ENCODE measurements around the gene KRTCAP2.

Gene KRTCAP2

GRCh38 chr1:155202198-155202597, 29.1 kb upstream of the KRTCAP2 start:
- no peak overlapping the region for H3K27ac ChIP-seq (ENCODE audit: low read depth, low read length)
- H3K9ac ChIP-seq (ENCODE audit: low read length) = no peak overlapping the region
- no peaks in the 10 kb centered on the region for H3K79me1 ChIP-seq (ENCODE audit: low read length)
- peaks cover 3% of the 10 kb centered on the region in 2 experiments for H3K4me1 ChIP-seq (ENCODE audit: control insufficient read depth in 1 of 2, insufficient read depth in 2 of 2, low read length in 2 of 2)
- no peak overlapping the region for H2AK5ac ChIP-seq (ENCODE audit: low read length)
- H2BK120ac ChIP-seq (ENCODE audit: insufficient read depth, low read length, poor library complexity) = no peak overlapping the region
- no peak overlapping the region for H2BK5ac ChIP-seq (ENCODE audit: low read depth, low read length, poor library complexity)
- H3K79me2 ChIP-seq (ENCODE audit: control insufficient read depth, insufficient read depth, low read length, poor library complexity) = no peaks in the 10 kb centered on the region
- H3K23ac ChIP-seq (ENCODE audit: low read length) = no peak overlapping the region
- no CpG with 5 or more reads among the region's 7 CpGs for WGBS (ENCODE audit: extremely low coverage, insufficient coverage, insufficient read length)
- peaks cover 30 to 52% of the 10 kb centered on the region in 2 experiments for H3K36me3 ChIP-seq (ENCODE audit: control insufficient read depth in 1 of 2, insufficient read depth in 2 of 2, low read length in 2 of 2)
- no peak overlapping the region for H4K12ac ChIP-seq (ENCODE audit: low read depth, low read length)
- H3K14ac ChIP-seq (ENCODE audit: low read length) = no peak overlapping the region
- no peak overlapping the region for H3K4me3 ChIP-seq (ENCODE audit: low read depth, low read length)
- H2AFZ ChIP-seq (ENCODE audit: insufficient read depth, low read length, poor library complexity) = no peak overlapping the region
- no peak overlapping the region for H4K91ac ChIP-seq (ENCODE audit: low read depth, low read length)
- H3K18ac ChIP-seq (ENCODE audit: low read length) = no peak overlapping the region
- no peak overlapping the region for H2BK12ac ChIP-seq (ENCODE audit: low read length)
- no peaks in the 10 kb centered on the region for H3K9me3 ChIP-seq (ENCODE audit: insufficient read depth, low read depth, low read length)
- H3K4me2 ChIP-seq (ENCODE audit: low read length) = no peak overlapping the region
- H3K4ac ChIP-seq (ENCODE audit: low read depth, low read length) = no peak overlapping the region
- H3K27me3 ChIP-seq (ENCODE audit: insufficient read depth, low read length) = no peaks in the 10 kb centered on the region
- no peak for DNase-seq
- H4K8ac ChIP-seq (ENCODE audit: low read depth, low read length) = no peak overlapping the region

- no peaks in the 10 kb centered on the region for H3K79me2 ChIP-seq (ENCODE audit: control insufficient read depth, insufficient read depth, low read length, poor library complexity)
- no CpG with 5 or more reads among the region's 5 CpGs for WGBS (ENCODE audit: extremely low coverage, insufficient coverage, insufficient read length)
- H2AFZ ChIP-seq (ENCODE audit: insufficient read depth, low read length, poor library complexity) = no peak overlapping the region
- no peaks in the 10 kb centered on the region for H3K79me1 ChIP-seq (ENCODE audit: low read length)
- H3K4me2 ChIP-seq (ENCODE audit: low read length) = no peak overlapping the region
- no peak overlapping the region for H2AK5ac ChIP-seq (ENCODE audit: low read length)
- H3K36me3 ChIP-seq (ENCODE audit: control insufficient read depth in 1 of 2, insufficient read depth in 2 of 2, low read length in 2 of 2) = peaks cover 36 to 61% of the 10 kb centered on the region in 2 experiments
- no peak overlapping the region for H3K4ac ChIP-seq (ENCODE audit: low read depth, low read length)
- no peaks in the 10 kb centered on the region for H3K4me1 ChIP-seq (ENCODE audit: control insufficient read depth in 1 of 2, insufficient read depth in 2 of 2, low read length in 2 of 2)
- no peak overlapping the region for H3K23ac ChIP-seq (ENCODE audit: low read length)
- H3K9ac ChIP-seq (ENCODE audit: low read length) = no peak overlapping the region
- no peak overlapping the region for H2BK120ac ChIP-seq (ENCODE audit: insufficient read depth, low read length, poor library complexity)
- H3K18ac ChIP-seq (ENCODE audit: low read length) = no peak overlapping the region
- no peak for DNase-seq
- H4K8ac ChIP-seq (ENCODE audit: low read depth, low read length) = no peak overlapping the region
- no peaks in the 10 kb centered on the region for H3K27me3 ChIP-seq (ENCODE audit: insufficient read depth, low read length)
- H3K4me3 ChIP-seq (ENCODE audit: low read depth, low read length) = no peak overlapping the region
- no peak overlapping the region for H2BK5ac ChIP-seq (ENCODE audit: low read depth, low read length, poor library complexity)
- H3K14ac ChIP-seq (ENCODE audit: low read length) = no peak overlapping the region
- H4K12ac ChIP-seq (ENCODE audit: low read depth, low read length) = no peak overlapping the region
- H2BK12ac ChIP-seq (ENCODE audit: low read length) = no peak overlapping the region
- no peak overlapping the region for H3K27ac ChIP-seq (ENCODE audit: low read depth, low read length)
- no peak overlapping the region for H4K91ac ChIP-seq (ENCODE audit: low read depth, low read length)
- no peaks in the 10 kb centered on the region for H3K9me3 ChIP-seq (ENCODE audit: insufficient read depth, low read depth, low read length)
Observed at GRCh38 chr1:155200920-155201319, 27.8 kb upstream of the KRTCAP2 start.

GRCh38 chr1:155199792-155200191, 26.7 kb upstream of the KRTCAP2 start:
- Histone ChIP-seq H2BK5ac (ENCODE audit: low read depth, low read length, poor library complexity) (no peak overlapping the region), H3K4me3 (ENCODE audit: low read depth, low read length) (no peak overlapping the region), H3K4ac (ENCODE audit: low read depth, low read length) (no peak overlapping the region), H2AFZ (ENCODE audit: insufficient read depth, low read length, poor library complexity) (no peak overlapping the region), H3K23ac (ENCODE audit: low read length) (no peak overlapping the region), H4K12ac (ENCODE audit: low read depth, low read length) (no peak overlapping the region), H3K27me3 (ENCODE audit: insufficient read depth, low read length) (no peaks in the 10 kb centered on the region), H3K18ac (ENCODE audit: low read length) (no peak overlapping the region), H3K9ac (ENCODE audit: low read length) (no peak overlapping the region), H3K36me3 (ENCODE audit: control insufficient read depth in 1 of 2, insufficient read depth in 2 of 2, low read length in 2 of 2) (peaks cover 33 to 55% of the 10 kb centered on the region in 2 experiments), H3K14ac (ENCODE audit: low read length) (no peak overlapping the region), H2BK12ac (ENCODE audit: low read length) (no peak overlapping the region), H3K79me1 (ENCODE audit: low read length) (peaks cover 2% of the 10 kb centered on the region), H4K91ac (ENCODE audit: low read depth, low read length) (no peak overlapping the region), H3K4me2 (ENCODE audit: low read length) (no peak overlapping the region), H2BK120ac (ENCODE audit: insufficient read depth, low read length, poor library complexity) (no peak overlapping the region), H3K4me1 (ENCODE audit: control insufficient read depth in 1 of 2, insufficient read depth in 2 of 2, low read length in 2 of 2) (peaks cover 0 to 5% of the 10 kb centered on the region in 2 experiments), H3K79me2 (ENCODE audit: control insufficient read depth, insufficient read depth, low read length, poor library complexity) (no peaks in the 10 kb centered on the region), H3K27ac (ENCODE audit: low read depth, low read length) (no peak overlapping the region), H3K9me3 (ENCODE audit: insufficient read depth, low read depth, low read length) (no peaks in the 10 kb centered on the region), H2AK5ac (ENCODE audit: low read length) (no peak overlapping the region), H4K8ac (ENCODE audit: low read depth, low read length) (no peak overlapping the region)
- DNase-seq = no peak
- WGBS (ENCODE audit: extremely low coverage, insufficient coverage, insufficient read length) = no CpG with 5 or more reads among the region's 4 CpGs

GRCh38 chr1:155198547-155198906, 25.4 kb upstream of the KRTCAP2 start:
- Histone ChIP-seq H3K23ac (ENCODE audit: low read length) (no peak overlapping the region), H4K8ac (ENCODE audit: low read depth, low read length) (no peak overlapping the region), H3K36me3 (ENCODE audit: control insufficient read depth in 1 of 2, insufficient read depth in 2 of 2, low read length in 2 of 2) (peaks cover 31 to 55% of the 10 kb centered on the region in 2 experiments), H3K27ac (ENCODE audit: low read depth, low read length) (no peak overlapping the region), H3K9ac (ENCODE audit: low read length) (no peak overlapping the region), H2BK12ac (ENCODE audit: low read length) (no peak overlapping the region), H4K12ac (ENCODE audit: low read depth, low read length) (no peak overlapping the region), H3K14ac (ENCODE audit: low read length) (no peak overlapping the region), H2AK5ac (ENCODE audit: low read length) (no peak overlapping the region), H3K4me2 (ENCODE audit: low read length) (no peak overlapping the region), H3K79me1 (ENCODE audit: low read length) (peaks cover 8% of the 10 kb centered on the region), H3K4me3 (ENCODE audit: low read depth, low read length) (no peak overlapping the region), H3K18ac (ENCODE audit: low read length) (no peak overlapping the region), H3K9me3 (ENCODE audit: insufficient read depth, low read depth, low read length) (no peaks in the 10 kb centered on the region), H2AFZ (ENCODE audit: insufficient read depth, low read length, poor library complexity) (no peak overlapping the region), H2BK120ac (ENCODE audit: insufficient read depth, low read length, poor library complexity) (no peak overlapping the region), H3K79me2 (ENCODE audit: control insufficient read depth, insufficient read depth, low read length, poor library complexity) (no peaks in the 10 kb centered on the region), H3K4me1 (ENCODE audit: control insufficient read depth in 1 of 2, insufficient read depth in 2 of 2, low read length in 2 of 2) (peaks cover 4 to 10% of the 10 kb centered on the region in 2 experiments), H3K4ac (ENCODE audit: low read depth, low read length) (no peak overlapping the region), H4K91ac (ENCODE audit: low read depth, low read length) (no peak overlapping the region), H2BK5ac (ENCODE audit: low read depth, low read length, poor library complexity) (no peak overlapping the region), H3K27me3 (ENCODE audit: insufficient read depth, low read length) (no peaks in the 10 kb centered on the region)
- WGBS (ENCODE audit: extremely low coverage, insufficient coverage, insufficient read length) = no CpG with 5 or more reads among the region's 3 CpGs
- no peak for DNase-seq

Data from trophoblast cell (in vitro differentiated cells and primary cell).